ENCODE data around the gene INPP5D.

The INPP5D gene

GRCh38 chr2:233049194-233049761 is 10.9 kb upstream of the INPP5D start:
- TF ChIP-seq ZNF8 (CRISPR knock-in tag; IDR thresholded peaks at IDR 0.05) (no peak), TCF4 (CRISPR knock-in tag; IDR thresholded peaks at IDR 0.05; ENCODE audit: borderline replicate concordance) (no peak), CSDC2 (CRISPR knock-in tag; IDR thresholded peaks at IDR 0.05) (no peak), ZC3H10 (CRISPR knock-in tag; IDR thresholded peaks at IDR 0.05) (no peak), SNAI2 (CRISPR knock-in tag; IDR thresholded peaks at IDR 0.05) (no peak), ZNF565 (CRISPR knock-in tag; conservative IDR thresholded peaks at IDR 0.05; ENCODE audit: low read depth) (no peak), CSRNP3 (CRISPR knock-in tag; IDR thresholded peaks at IDR 0.05) (no peak), TSHZ2 (CRISPR knock-in tag; IDR thresholded peaks at IDR 0.05) (no peak), TOX (CRISPR knock-in tag; IDR thresholded peaks at IDR 0.05; ENCODE audit: borderline replicate concordance) (no peak), PATZ1 (CRISPR knock-in tag; IDR thresholded peaks at IDR 0.05; ENCODE audit: borderline replicate concordance) (no peak), PPARA (CRISPR knock-in tag; IDR thresholded peaks at IDR 0.05; ENCODE audit: borderline replicate concordance) (no peak), ESRRG (CRISPR knock-in tag; IDR thresholded peaks at IDR 0.05) (no peak), ZNF70 (CRISPR knock-in tag; IDR thresholded peaks at IDR 0.05) (no peak), BACH2 (CRISPR knock-in tag; IDR thresholded peaks at IDR 0.05; ENCODE audit: borderline replicate concordance) (no peak), ARNTL (CRISPR knock-in tag; IDR thresholded peaks at IDR 0.05; ENCODE audit: borderline replicate concordance, low read depth) (no peak), ZFP3 (CRISPR knock-in tag; IDR thresholded peaks at IDR 0.05) (no peak), CREB5 (CRISPR knock-in tag; IDR thresholded peaks at IDR 0.05; ENCODE audit: low read depth) (no peak), RARB (CRISPR knock-in tag; IDR thresholded peaks at IDR 0.05) (no peak)
- ATAC-seq = no peak

GRCh38 chr2:233051241-233052149 is 8.6 kb upstream of the INPP5D start:
- no peak for ATAC-seq
- no peak for TF ChIP-seq ISL1 (CRISPR knock-in tag; IDR thresholded peaks at IDR 0.05)
- no peak for TF ChIP-seq CSDC2 (CRISPR knock-in tag; IDR thresholded peaks at IDR 0.05)
- no peak for TF ChIP-seq CREB5 (CRISPR knock-in tag; IDR thresholded peaks at IDR 0.05; ENCODE audit: low read depth)
- TF ChIP-seq TOX (CRISPR knock-in tag; IDR thresholded peaks at IDR 0.05; ENCODE audit: borderline replicate concordance) = no peak
- no peak for TF ChIP-seq ZNF565 (CRISPR knock-in tag; conservative IDR thresholded peaks at IDR 0.05; ENCODE audit: low read depth)
- no peak for TF ChIP-seq ZFP30 (CRISPR knock-in tag; IDR thresholded peaks at IDR 0.05)
- TF ChIP-seq TCF4 (CRISPR knock-in tag; IDR thresholded peaks at IDR 0.05; ENCODE audit: borderline replicate concordance) = no peak
- no peak for TF ChIP-seq ARNTL (CRISPR knock-in tag; IDR thresholded peaks at IDR 0.05; ENCODE audit: borderline replicate concordance, low read depth)
- TF ChIP-seq POU6F1 (CRISPR knock-in tag; IDR thresholded peaks at IDR 0.05; ENCODE audit: borderline replicate concordance, low read depth) = no peak
- no peak for TF ChIP-seq CSRNP3 (CRISPR knock-in tag; IDR thresholded peaks at IDR 0.05)
- no peak for TF ChIP-seq ZFP3 (CRISPR knock-in tag; IDR thresholded peaks at IDR 0.05)
- no peak for TF ChIP-seq PPARA (CRISPR knock-in tag; IDR thresholded peaks at IDR 0.05; ENCODE audit: borderline replicate concordance)
- TF ChIP-seq ZNF70 (CRISPR knock-in tag; IDR thresholded peaks at IDR 0.05) = no peak
- TF ChIP-seq GLIS3 (CRISPR knock-in tag; IDR thresholded peaks at IDR 0.05) = no peak
- no peak for TF ChIP-seq ZC3H10 (CRISPR knock-in tag; IDR thresholded peaks at IDR 0.05)
- no peak for TF ChIP-seq RARB (CRISPR knock-in tag; IDR thresholded peaks at IDR 0.05)
- no peak for TF ChIP-seq ESRRG (CRISPR knock-in tag; IDR thresholded peaks at IDR 0.05)
- no peak for TF ChIP-seq PATZ1 (CRISPR knock-in tag; IDR thresholded peaks at IDR 0.05; ENCODE audit: borderline replicate concordance)
- no peak for TF ChIP-seq SNAI2 (CRISPR knock-in tag; IDR thresholded peaks at IDR 0.05)

All from SK-N-SH treated with all-trans-retinoic acid at 6 μM for 48 hours (cell line).